Ovary (tissue), 9 donors: ENCODE results near the gene LUC7L2. TPM values are rescaled to one million over a fixed set of nuclear protein-coding genes. Genes with fewer than 3 reads are reported as not detected.

Experiments
- DNase-seq, 5 donors: peaks; one replicate each; pipeline ENCODE4 v3.0.0-alpha.2; 2019 to 2020
- H3K27ac ChIP-seq, 2 donors: fragments of 200-600 bp; one replicate each; pipeline versions ENCODE4 v1.5.1 to v1.8.0; 2019 to 2022
- H3K27me3 ChIP-seq: fragments of 200-600 bp; one replicate; pipeline ENCODE4 v1.8.0; 2022
- H3K36me3 ChIP-seq: fragments of 200-600 bp; sonication (generic); one replicate; pipeline ENCODE4 v1.5.1; 2019
- H3K4me1 ChIP-seq: one replicate; pipeline ENCODE4 v1.8.1; 2013; ENCODE audit warnings: mild to moderate bottlenecking, moderate library complexity; ENCODE audit not compliant: insufficient read depth
- H3K4me3 ChIP-seq: fragments of 200-600 bp; sonication (generic); one replicate; pipeline ENCODE4 v1.5.1; 2017
- H3K9me3 ChIP-seq, 2 donors: fragments of 200-600 bp in 1 of 2; sonication (generic) in 1 of 2; one replicate each; pipeline versions ENCODE4 v1.5.1 to v1.8.1; 2013 to 2019; ENCODE audit warnings: mild to moderate bottlenecking in 1 of 2, moderate library complexity in 1 of 2
- EP300 ChIP-seq: sonication (generic); formaldehyde crosslinking; IDR thresholded peaks from one replicate; pipeline ENCODE4 v1.6.1; 2017; ENCODE audit warnings: antibody characterized with exemption
- POLR2A ChIP-seq: fragments of 450-650 bp; IDR thresholded peaks from one replicate; pipeline ENCODE4 v1.6.1; 2017; ENCODE audit warnings: antibody characterized with exemption, mild to moderate bottlenecking, moderate library complexity
- WGBS, 3 donors: extraction: QIAGEN DNeasy Blood & Tissue Kit in 1 of 3; methylation state at CpG; one replicate each; pipeline versions ENCODE4 v1.1.5 to v1.1.7; 2013 to 2017; 5-methylcytosine and 5-hydroxymethylcytosine counted together
- intact Hi-C, 4 donors: fragments of 100-400 bp; cut with DNase I; formaldehyde crosslinking; loops; one replicate each; pipeline versions ENCODE4 v1.11.0 to v1.15.1; 2022 to 2023
- polyA plus RNA-seq, 2 donors: library from polyadenylated mRNA; stranded (reverse); fragments of 200-250 nt in 1 of 2; fragments of 350-450 nt in 1 of 2; fragmentation: Illumina TruSeq in 1 of 2; extraction: RNeasy Lipid Tissue Mini Kit (QIAGEN cat#74804) in 1 of 2; gene quantifications; one replicate each; pipeline ENCODE4 v1.2.3, GENCODE V29; 2013 to 2014
- total RNA-seq, 7 donors: library from RNA; depleted of rRNA in 2 of 7; stranded (reverse); fragments of >200 nt in 2 of 7; fragmentation: NEBNext Ultra II Directional in 3 of 7; extraction: Animal tissue kit (Norgen Biotek cat#: 25700) in 3 of 7; gene quantifications; one replicate each; pipeline versions ENCODE4 v1.1.0 to v1.2.4, GENCODE V29; 2016 to 2023
- TF ChIP-seq, protein P1 (sequence below), 3 donors: fragments of 450-650 bp in 2 of 3; fragments of 200-600 bp in 1 of 3; IDR thresholded peaks; one replicate each; pipeline versions ENCODE4 v1.5.1 to v1.8.0; 2016 to 2022; ENCODE audit warnings: antibody characterized with exemption in 3 of 3, mild to moderate bottlenecking in 1 of 3
- donor health status: DM: no; HTN: no; CAD: no; lungs with moderate emphysema.
- donor health status: DM: no; HTN: no; CAD: no.
- donor health status: Bipolar disorder and iron deficiency.
- donor health status: DM: yes; HTN: yes; CAD: no.
- donor health status: DM: no; HTN: no; CAD: no.
- donor health status: DM: yes; HTN: yes; CAD: no.

LUC7L2 gene
- total and polyA plus RNA-seq, 9 donors = 58.9 to 113 (median 87.2) TPM

GRCh38 chr7:139360210-139360947 lies 685 bp downstream of the LUC7L2 start:
- Histone ChIP-seq H3K27ac (peak overlapping the region; percentile 93 to 100), H3K27me3 (no peaks in the 10 kb centered on the region), H3K9me3 (no peaks in the 10 kb centered on the region), H3K4me1 (peaks cover 5% of the 10 kb centered on the region), H3K4me3 (peak overlapping the region; percentile 97), H3K36me3 (no peaks in the 10 kb centered on the region)
- 0 to 1% (median 1%) methylated on average over 30 to 47 of the region's 47 CpGs for WGBS, 3 donors
- intact Hi-C loops = no loop called here
- DNase-seq = peak; percentile 97 to 98 (median 98)
- TF ChIP-seq POLR2A = peak; percentile 49
- TF ChIP-seq, protein P1, sequence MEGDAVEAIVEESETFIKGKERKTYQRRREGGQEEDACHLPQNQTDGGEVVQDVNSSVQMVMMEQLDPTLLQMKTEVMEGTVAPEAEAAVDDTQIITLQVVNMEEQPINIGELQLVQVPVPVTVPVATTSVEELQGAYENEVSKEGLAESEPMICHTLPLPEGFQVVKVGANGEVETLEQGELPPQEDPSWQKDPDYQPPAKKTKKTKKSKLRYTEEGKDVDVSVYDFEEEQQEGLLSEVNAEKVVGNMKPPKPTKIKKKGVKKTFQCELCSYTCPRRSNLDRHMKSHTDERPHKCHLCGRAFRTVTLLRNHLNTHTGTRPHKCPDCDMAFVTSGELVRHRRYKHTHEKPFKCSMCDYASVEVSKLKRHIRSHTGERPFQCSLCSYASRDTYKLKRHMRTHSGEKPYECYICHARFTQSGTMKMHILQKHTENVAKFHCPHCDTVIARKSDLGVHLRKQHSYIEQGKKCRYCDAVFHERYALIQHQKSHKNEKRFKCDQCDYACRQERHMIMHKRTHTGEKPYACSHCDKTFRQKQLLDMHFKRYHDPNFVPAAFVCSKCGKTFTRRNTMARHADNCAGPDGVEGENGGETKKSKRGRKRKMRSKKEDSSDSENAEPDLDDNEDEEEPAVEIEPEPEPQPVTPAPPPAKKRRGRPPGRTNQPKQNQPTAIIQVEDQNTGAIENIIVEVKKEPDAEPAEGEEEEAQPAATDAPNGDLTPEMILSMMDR (IDR thresholded peaks at IDR 0.05) = no peak

DNA sequence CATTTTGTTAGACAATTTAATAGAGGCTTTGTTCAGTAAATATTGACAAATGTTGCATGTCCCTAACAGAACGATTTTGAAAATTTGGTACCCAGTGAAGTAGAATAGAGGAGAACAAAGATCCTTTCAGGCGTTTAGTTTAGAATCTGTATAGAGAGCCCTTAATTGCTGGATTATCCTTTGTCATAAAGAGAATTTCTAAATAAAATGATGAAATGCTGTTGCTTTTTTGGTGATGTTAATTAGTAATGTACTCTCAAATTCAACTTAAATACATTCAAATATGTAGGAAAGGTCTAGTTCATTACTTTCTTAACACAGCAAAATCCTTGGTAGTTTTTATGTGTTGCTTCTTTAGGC lies 1.2 kb downstream of the LUC7L2 start:
- H3K27ac ChIP-seq = peak overlapping the region in 1 of 2 donors; percentile 100
- intact Hi-C loops = no loop called here

GRCh38 chr7:139361523-139361922 lies 1.8 kb downstream of the LUC7L2 start:
- Histone ChIP-seq H3K4me1 (peaks cover 5% of the 10 kb centered on the region), H3K4me3 (peak overlapping the region; percentile 97), H3K36me3 (no peaks in the 10 kb centered on the region), H3K27me3 (no peaks in the 10 kb centered on the region), H3K9me3 (no peaks in the 10 kb centered on the region), H3K27ac (no peak overlapping the region)
- TF ChIP-seq, protein P1 (IDR thresholded peaks at IDR 0.05) = no peak
- no peak for TF ChIP-seq EP300
- TF ChIP-seq POLR2A = no peak
- no peak for DNase-seq
- WGBS, 3 donors = 8 to 21% (median 14%) methylated on average over 3 of the region's 3 CpGs
- intact Hi-C loops = no loop called here

More for the DNA sequence above, 1.2 kb downstream of the LUC7L2 start:
- H3K27me3 ChIP-seq = no peaks in the 10 kb centered on the region
- H3K36me3 ChIP-seq = no peaks in the 10 kb centered on the region
- TF ChIP-seq EP300 = no peak
- TF ChIP-seq, protein P1 (IDR thresholded peaks at IDR 0.05) = no peak
- no peak for TF ChIP-seq POLR2A
- H3K9me3 ChIP-seq = no peaks in the 10 kb centered on the region
- H3K4me1 ChIP-seq = peaks cover 5% of the 10 kb centered on the region
- DNase-seq = no peak
- 0 to 2% (median 0%) methylated on average over 2 of the region's 2 CpGs for WGBS, 3 donors
- H3K4me3 ChIP-seq = peak overlapping the region; percentile 97

GRCh38 chr7:139362302-139362701 lies 2.6 kb downstream of the LUC7L2 start:
- Histone ChIP-seq H3K4me3 (no peak overlapping the region), H3K4me1 (peaks cover 5% of the 10 kb centered on the region), H3K9me3 (no peaks in the 10 kb centered on the region), H3K27ac (no peak overlapping the region), H3K36me3 (no peaks in the 10 kb centered on the region), H3K27me3 (no peaks in the 10 kb centered on the region)
- TF ChIP-seq, protein P1 (IDR thresholded peaks at IDR 0.05) = no peak
- TF ChIP-seq POLR2A (no peak), EP300 (no peak)
- DNase-seq = no peak
- intact Hi-C loops = no loop called here
- 48 to 53% (median 52%) methylated on average over 3 of the region's 3 CpGs for WGBS, 3 donors
